GM12878 (cell line): ENCODE data around the gene WNT16. TPM values are rescaled to one million over a fixed set of nuclear protein-coding genes. Genes with fewer than 3 reads are reported as not detected.

Experiments used
- ATF7 ChIP-seq: fragments of 450-650 bp; IDR thresholded peaks from 2 replicates; pipeline ENCODE4 v1.6.1; 2016; ENCODE audit warnings: low read depth, mild to moderate bottlenecking
- BCL3 ChIP-seq: IDR thresholded peaks from 2 replicates; pipeline ENCODE4 v1.6.1; 2011; ENCODE audit warnings: borderline replicate concordance, low read depth, mild to moderate bottlenecking, moderate library complexity, low read length; ENCODE audit not compliant: insufficient read depth, poor library complexity, severe bottlenecking
- DPF2 ChIP-seq: fragments of 450-650 bp; IDR thresholded peaks from 2 replicates; pipeline ENCODE4 v1.6.1; 2017; ENCODE audit warnings: mild to moderate bottlenecking
- MTA3 ChIP-seq: IDR thresholded peaks from 2 replicates; pipeline ENCODE4 v1.6.1; 2012; ENCODE audit warnings: low read length, inconsistent platforms, borderline replicate concordance
- MXI1 ChIP-seq: fragments of 150-350 bp; IDR thresholded peaks from 2 replicates; pipeline ENCODE4 v1.6.1; 2011; ENCODE audit warnings: low read depth, mild to moderate bottlenecking, inconsistent platforms, low read length, improper control_type of control experiment
- NR2C2 ChIP-seq: IDR thresholded peaks from 2 replicates; pipeline ENCODE4 v1.6.1; 2011; ENCODE audit warnings: borderline replicate concordance, low read depth; ENCODE audit not compliant: control insufficient read depth, insufficient read length
- POU2F2 ChIP-seq: IDR thresholded peaks from 3 replicates; pipeline ENCODE4 v1.6.1; 2011; ENCODE audit warnings: low read depth, mild to moderate bottlenecking, low read length, borderline replicate concordance
- RBBP5 ChIP-seq: fragments of 200-600 bp; sonication (generic); conservative IDR thresholded peaks from 2 replicates; pipeline ENCODE4 v1.6.1; 2016
- RELB ChIP-seq: fragments of 450-650 bp; IDR thresholded peaks from 2 replicates; pipeline ENCODE4 v1.6.1; 2017; ENCODE audit warnings: low read depth, mild to moderate bottlenecking, moderate library complexity
- TCF12 ChIP-seq: IDR thresholded peaks from 2 replicates; pipeline ENCODE4 v1.6.1; 2011; ENCODE audit warnings: low read depth, mild to moderate bottlenecking, low read length
- TCF3 ChIP-seq: IDR thresholded peaks from 2 replicates; pipeline ENCODE4 v1.6.1; 2012; ENCODE audit warnings: low read depth, mild to moderate bottlenecking, low read length, borderline replicate concordance; ENCODE audit not compliant: insufficient read depth
- TCF7 ChIP-seq: IDR thresholded peaks from 2 replicates; pipeline ENCODE4 v1.6.1; 2014; ENCODE audit warnings: antibody characterized with exemption, borderline replicate concordance
- ZNF24 ChIP-seq: fragments of 450-650 bp; IDR thresholded peaks from 2 replicates; pipeline ENCODE4 v1.6.1; 2017; ENCODE audit warnings: antibody characterized with exemption, mild to moderate bottlenecking
- polyA plus RNA-seq, 11 experiments: library from polyadenylated mRNA; depleted of rRNA in 4 of 11; unstranded in 6 of 11; stranded (reverse) in 5 of 11; fragments of >200 nt; fragmentation: Nextera tagmentation in 4 of 11; fragmentation: Illumina TruSeq in 1 of 11; extraction: Ambion mirVana in 4 of 11; extraction: Trizol in 1 of 11; gene quantifications; 1 replicate in 1 of 11; 2 replicates in 10 of 11; pipeline versions ENCODE4 v1.2.1 to v1.2.3, GENCODE V29; 2011 to 2016; ENCODE audit warnings: inconsistent platforms in 2 of 11, missing spikeins in 2 of 11, low read depth in 1 of 11
- total RNA-seq, 4 experiments: library from RNA; depleted of rRNA in 3 of 4; stranded (reverse); fragments of >200 nt in 3 of 4; fragmentation: Illumina TruSeq in 1 of 4; extraction: Trizol in 1 of 4; gene quantifications; 2 replicates each; pipeline versions ENCODE4 v1.2.1 to v1.2.3, GENCODE V29; 2013 to 2021

Gene WNT16
- total and polyA plus RNA-seq, 10 of the 15 experiments (the other 5 are each of a cell fraction or from before 2014, with no cell fraction given) = 0.05 to 0.11 (median 0.06) TPM; not detected in 5

GRCh38 chr7:121372376-121373010 is 43.7 kb downstream of the WNT16 start (continued):
- TF ChIP-seq MXI1 = no peak
- peak; percentile 63 for TF ChIP-seq ATF7
- no peak for TF ChIP-seq TCF7
- TF ChIP-seq TCF3 = peak; percentile 66; the same call in 1 of the 2 replicates
- peak; percentile 86 for TF ChIP-seq TCF12
- TF ChIP-seq MTA3 = peak; percentile 94
- peak; percentile 96; the same call in 2 of the 3 replicates for TF ChIP-seq POU2F2
- TF ChIP-seq ZNF24 = peak; percentile 32; the same call in 1 of the 2 replicates
- 0 out of 2 replicates have a peak, but pooled peaks have one; percentile 22 for TF ChIP-seq RBBP5
- peak; percentile 59; the same call in 1 of the 2 replicates for TF ChIP-seq DPF2
- TF ChIP-seq RELB = peak; percentile 73; the same call in 1 of the 2 replicates
- no peak for TF ChIP-seq NR2C2
- peak; percentile 40 for TF ChIP-seq BCL3
